A549 (cell line): ENCODE data around the gene AK3. TPM values are rescaled to one million over a fixed set of nuclear protein-coding genes. Genes with fewer than 3 reads are reported as not detected.
"Not testable (repeated sequence)": the region's sequence is repeated elsewhere in the genome, so short reads cannot be mapped to it uniquely, and the experiment has no call there.

Experiments
- ATAC-seq, 2 experiments: fragments of 200-7000 bp in 1 of 2; fragments of >200 bp in 1 of 2; cut with Nextera tagmentation in 1 of 2; cut with Tn5 transposase in 1 of 2; 3 replicates each; pipeline versions ENCODE4 v1.8.0 to v1.9.1; 2018 to 2020; ENCODE audit warnings: mild to moderate bottlenecking in 1 of 2, moderate library complexity in 1 of 2
- CTCF ChIA-PET: fragments of 300-600 bp; sonication (Branson Sonifier 250); formaldehyde crosslinking; extraction: SDS; loops from one replicate; lab custom pipeline; 2021; ENCODE audit warnings: antibody characterized with exemption, inconsistent platforms; lab: Yijun Ruan, JAX
- POLR2A ChIA-PET: fragments of 350-600 bp; formaldehyde crosslinking; extraction: SDS; loops from one replicate; lab custom pipeline; 2021; ENCODE audit warnings: antibody characterized with exemption, inconsistent platforms; lab: Yijun Ruan, JAX
- DNase-seq, 2 experiments: peaks; one replicate each; pipeline versions ENCODE4 v3.0.0 to v3.0.0-alpha.2; 2011 to 2016; ENCODE audit warnings: low read depth in 1 of 2, low spot score in 1 of 2
- FAIRE-seq: peaks from 2 replicates; lab custom pipeline; 2011; peaks lifted over from hg19 to GRCh38; lab: Jason Lieb, UNC
- H3K27ac ChIP-seq, 2 experiments: fragments of >200 bp; sonication (Bioruptor Twin); formaldehyde crosslinking; 3 replicates each; pipeline ENCODE4 v1.5.1; 2016 to 2017
- H3K4me1 ChIP-seq: fragments of >200 bp; sonication (Bioruptor Twin); formaldehyde crosslinking; 3 replicates; pipeline ENCODE4 v1.6.1; 2016
- H3K4me2 ChIP-seq: fragments of >200 bp; sonication (Bioruptor Twin); formaldehyde crosslinking; 3 replicates; pipeline ENCODE4 v1.6.1; 2016
- H3K4me3 ChIP-seq: fragments of >200 bp; sonication (Bioruptor Twin); formaldehyde crosslinking; 3 replicates; pipeline ENCODE4 v1.5.1; 2016
- H3K9me3 ChIP-seq: fragments of >200 bp; sonication (Bioruptor Twin); formaldehyde crosslinking; 3 replicates; pipeline ENCODE4 v1.6.1; 2016
- CBX2 ChIP-seq: fragments of 200-600 bp; sonication (generic); IDR thresholded peaks from 2 replicates; pipeline ENCODE4 v1.6.1; 2016; ENCODE audit warnings: low read depth, mild to moderate bottlenecking, borderline replicate concordance
- CBX8 ChIP-seq: fragments of 200-600 bp; sonication (generic); IDR thresholded peaks from 2 replicates; pipeline ENCODE4 v1.6.1; 2016
- HDAC2 ChIP-seq: fragments of 200-600 bp; sonication (generic); IDR thresholded peaks from 2 replicates; pipeline ENCODE4 v1.6.1; 2016
- HES2 ChIP-seq: fragments of >200 bp; sonication (Bioruptor Twin); formaldehyde crosslinking; IDR thresholded peaks from 2 replicates; pipeline ENCODE4 v1.6.1; 2016
- HOXB5 ChIP-seq: fragments of 250-450 bp; sonication (Bioruptor Pico); IDR thresholded peaks from 2 replicates; pipeline ENCODE4 v1.5.0; 2020; ENCODE audit warnings: mild to moderate bottlenecking, moderate library complexity
- JUN ChIP-seq, 2 experiments: fragments of >200 bp; sonication (Bioruptor Twin); formaldehyde crosslinking; IDR thresholded peaks; 2 replicates in 1 of 2; 3 replicates in 1 of 2; pipeline ENCODE4 v1.6.1; 2016 to 2017
- JUNB ChIP-seq: fragments of >200 bp; sonication (Bioruptor Twin); formaldehyde crosslinking; IDR thresholded peaks from 2 replicates; pipeline ENCODE4 v1.6.1; 2016
- KDM1A ChIP-seq: fragments of 200-600 bp; sonication (generic); IDR thresholded peaks from 2 replicates; pipeline ENCODE4 v1.6.1; 2016; ENCODE audit warnings: low read depth, mild to moderate bottlenecking
- MAZ ChIP-seq: fragments of 150-350 bp; IDR thresholded peaks from 2 replicates; pipeline ENCODE4 v1.6.1; 2014; ENCODE audit warnings: antibody characterized with exemption, low read depth, low read length, borderline replicate concordance
- NPAS2 ChIP-seq: fragments of 250-450 bp; sonication (Bioruptor Pico); IDR thresholded peaks from 2 replicates; pipeline ENCODE4 v1.8.0; 2022; ENCODE audit warnings: mild to moderate bottlenecking, moderate library complexity, borderline replicate concordance
- RCOR1 ChIP-seq: fragments of 150-350 bp; IDR thresholded peaks from 2 replicates; pipeline ENCODE4 v1.6.1; 2014; ENCODE audit warnings: antibody characterized with exemption, low read length, low read depth
- RNF2 ChIP-seq: fragments of 200-600 bp; sonication (generic); IDR thresholded peaks from 2 replicates; pipeline ENCODE4 v1.6.1; 2016; ENCODE audit warnings: low read depth, mild to moderate bottlenecking, antibody characterized with exemption, moderate library complexity, borderline replicate concordance
- TFCP2L1 ChIP-seq: fragments of 250-450 bp; sonication (Bioruptor Pico); IDR thresholded peaks from 2 replicates; pipeline ENCODE4 v1.5.0; 2021; ENCODE audit warnings: mild to moderate bottlenecking
- TP53 ChIP-seq: fragments of 250-450 bp; sonication (Bioruptor Pico); IDR thresholded peaks from 2 replicates; pipeline ENCODE4 v1.5.0; 2021; ENCODE audit warnings: mild to moderate bottlenecking, moderate library complexity
- WGBS: methylation state at CpG from one replicate; pipeline ENCODE4 v1.1.6; 2017; ENCODE audit errors: missing lambda C conversion rate; 5-methylcytosine and 5-hydroxymethylcytosine counted together
- polyA plus RNA-seq, 4 experiments: library from polyadenylated mRNA; depleted of rRNA in 3 of 4; stranded (reverse); fragments of >200 nt; fragmentation: RNase III in 1 of 4; extraction: RNeasy Plus Mini Kit Qiagen cat#74134 plus additional on column Dnase treatment in 1 of 4; gene quantifications; 2 replicates in 3 of 4; 3 replicates in 1 of 4; pipeline ENCODE4 v1.2.3, GENCODE V29; 2011 to 2017
- TF ChIP-seq, protein P1 (sequence below): fragments of 450-650 bp; IDR thresholded peaks from 2 replicates; pipeline ENCODE4 v1.6.1; 2014; ENCODE audit warnings: antibody characterized with exemption
- TF ChIP-seq, protein P2 (sequence below): IDR thresholded peaks from 2 replicates; pipeline ENCODE4 v1.6.1; 2012
- TF ChIP-seq, protein P3 (sequence below): IDR thresholded peaks from 2 replicates; pipeline ENCODE4 v1.6.1; 2012

AK3 gene
- polyA plus RNA-seq, 2 of the 4 experiments (the other 2 are of a cell fraction) = 51.0 to 83.0 TPM

DNA sequence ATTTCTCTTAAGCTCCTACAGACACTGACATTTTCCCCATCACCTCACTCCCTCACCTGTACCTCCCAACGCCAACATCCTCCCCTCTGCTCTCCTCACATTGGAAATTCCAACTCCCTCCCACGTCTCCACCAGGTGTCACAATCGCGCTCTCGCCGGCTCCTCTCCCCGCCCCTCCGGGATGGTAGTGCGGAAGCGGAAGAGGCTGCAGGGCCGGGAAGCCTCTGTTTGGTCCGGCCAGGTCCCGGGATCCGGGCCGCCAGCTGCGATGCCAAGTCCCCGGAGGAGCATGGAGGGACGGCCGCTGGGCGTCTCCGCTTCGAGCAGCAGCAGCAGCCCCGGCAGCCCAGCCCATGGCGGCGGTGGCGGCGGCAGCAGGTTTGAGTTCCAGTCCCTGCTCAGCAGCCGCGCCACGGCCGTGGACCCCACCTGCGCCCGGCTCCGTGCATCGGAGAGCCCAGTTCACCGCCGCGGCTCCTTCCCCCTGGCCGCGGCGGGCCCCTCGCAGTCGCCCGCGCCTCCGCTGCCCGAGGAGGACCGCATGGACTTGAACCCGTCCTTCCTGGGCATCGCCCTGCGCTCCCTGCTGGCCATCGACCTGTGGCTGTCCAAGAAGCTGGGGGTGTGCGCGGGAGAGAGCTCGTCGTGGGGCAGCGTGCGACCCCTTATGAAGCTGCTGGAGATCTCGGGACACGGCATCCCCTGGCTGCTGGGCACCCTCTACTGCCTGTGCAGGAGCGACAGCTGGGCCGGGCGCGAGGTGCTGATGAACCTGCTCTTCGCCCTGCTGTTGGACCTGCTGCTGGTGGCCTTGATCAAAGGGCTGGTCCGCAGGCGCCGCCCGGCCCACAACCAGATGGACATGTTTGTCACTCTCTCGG, 78.7 kb downstream of the AK3 start, which contains the start of gene PLPP6 (continued):
- TF ChIP-seq, protein P1, sequence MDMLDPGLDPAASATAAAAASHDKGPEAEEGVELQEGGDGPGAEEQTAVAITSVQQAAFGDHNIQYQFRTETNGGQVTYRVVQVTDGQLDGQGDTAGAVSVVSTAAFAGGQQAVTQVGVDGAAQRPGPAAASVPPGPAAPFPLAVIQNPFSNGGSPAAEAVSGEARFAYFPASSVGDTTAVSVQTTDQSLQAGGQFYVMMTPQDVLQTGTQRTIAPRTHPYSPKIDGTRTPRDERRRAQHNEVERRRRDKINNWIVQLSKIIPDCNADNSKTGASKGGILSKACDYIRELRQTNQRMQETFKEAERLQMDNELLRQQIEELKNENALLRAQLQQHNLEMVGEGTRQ = no peak
- peak in 1 of 2 experiments; percentile 79; a peak in 3 of 5 replicates for TF ChIP-seq JUN (IDR thresholded peaks at IDR 0.05)

DNA sequence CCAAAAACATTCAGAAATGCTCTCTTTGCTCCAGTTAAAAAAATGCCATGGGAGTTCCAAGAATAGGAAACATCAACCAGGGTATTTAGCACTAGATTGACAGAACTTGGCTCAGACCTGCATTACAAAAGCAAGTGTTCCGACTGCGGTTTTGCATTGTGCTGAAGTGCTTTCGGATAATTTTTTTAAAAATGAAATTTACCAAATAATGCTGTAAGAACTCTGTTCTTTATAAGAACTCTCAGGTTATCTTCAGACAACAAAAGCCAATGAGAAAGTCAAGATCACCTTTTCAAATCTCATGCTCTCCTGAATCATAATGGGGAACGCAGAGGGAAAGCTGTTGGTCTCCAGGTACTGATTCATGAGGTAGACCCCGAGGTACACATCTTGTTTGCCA, 79.4 kb downstream of the AK3 start:
- peak overlapping the region in 1 of 2 experiments; percentile 99; a peak in 1 of 6 replicates for H3K27ac ChIP-seq
- ATAC-seq = no peak
- DNase-seq = no peak
- no peak for FAIRE-seq
- peaks cover 53% of the 10 kb centered on the region for H3K4me1 ChIP-seq
- ChIA-PET POLR2A (interaction anchor here (1.9 kb wide), 1 partner anchor 18 kb away, joined by 8 read pairs; the partner anchor contains the start of gene CDC37L1), CTCF (interaction anchor here (0.7 to 5.5 kb wide), 8 partner anchors 9 to 73 kb away, joined by 3 to 37 read pairs (median 3); partner anchors contain the start of gene CDC37L1)
- peak overlapping the region; percentile 84 for H3K4me3 ChIP-seq
- no peaks in the 10 kb centered on the region for H3K9me3 ChIP-seq
- 15% methylated on average over 5 of the region's 5 CpGs for WGBS
- H3K4me2 ChIP-seq = peak overlapping the region; percentile 98
- TF ChIP-seq NPAS2 = no peak
- TF ChIP-seq, protein P2, sequence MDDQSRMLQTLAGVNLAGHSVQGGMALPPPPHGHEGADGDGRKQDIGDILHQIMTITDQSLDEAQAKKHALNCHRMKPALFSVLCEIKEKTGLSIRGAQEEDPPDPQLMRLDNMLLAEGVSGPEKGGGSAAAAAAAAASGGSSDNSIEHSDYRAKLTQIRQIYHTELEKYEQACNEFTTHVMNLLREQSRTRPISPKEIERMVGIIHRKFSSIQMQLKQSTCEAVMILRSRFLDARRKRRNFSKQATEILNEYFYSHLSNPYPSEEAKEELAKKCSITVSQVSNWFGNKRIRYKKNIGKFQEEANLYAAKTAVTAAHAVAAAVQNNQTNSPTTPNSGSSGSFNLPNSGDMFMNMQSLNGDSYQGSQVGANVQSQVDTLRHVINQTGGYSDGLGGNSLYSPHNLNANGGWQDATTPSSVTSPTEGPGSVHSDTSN = no peak
- no peak for TF ChIP-seq RCOR1
- no peak for TF ChIP-seq RNF2
- TF ChIP-seq, protein P3, sequence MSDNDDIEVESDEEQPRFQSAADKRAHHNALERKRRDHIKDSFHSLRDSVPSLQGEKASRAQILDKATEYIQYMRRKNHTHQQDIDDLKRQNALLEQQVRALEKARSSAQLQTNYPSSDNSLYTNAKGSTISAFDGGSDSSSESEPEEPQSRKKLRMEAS = no peak
- no peak for TF ChIP-seq HOXB5 (CRISPR knock-in tag)
- TF ChIP-seq MAZ = no peak
- TF ChIP-seq KDM1A = no peak
- TF ChIP-seq TFCP2L1 = no peak
- no peak for TF ChIP-seq CBX2
- no peak for TF ChIP-seq CBX8

DNA sequence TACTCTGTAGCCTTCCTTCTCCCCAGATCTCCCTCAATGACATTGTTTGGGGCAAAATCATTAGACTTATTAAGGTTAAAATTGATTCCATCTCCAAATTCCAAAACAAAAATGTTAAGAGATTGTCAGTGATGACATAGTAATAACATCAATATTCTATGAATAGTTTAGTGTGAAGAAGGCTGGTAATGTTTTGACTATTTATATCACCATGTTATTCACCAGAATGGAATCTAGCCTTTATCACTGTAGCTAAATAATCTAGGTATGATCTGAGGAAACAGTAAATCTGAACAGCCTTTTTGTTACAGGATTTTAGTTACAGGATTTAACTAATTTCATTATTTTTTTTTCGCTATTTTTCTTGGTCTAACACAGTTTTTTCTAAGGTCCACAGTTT, 79.8 kb downstream of the AK3 start:
- H3K27ac ChIP-seq = no peak overlapping the region

GRCh38 chr9:4660665-4661064, 80.3 kb downstream of the AK3 start:
- ATAC-seq, H3K27ac ChIP-seq, H3K9me3 ChIP-seq, POLR2A ChIA-PET, H3K4me2 ChIP-seq, H3K4me3 ChIP-seq, DNase-seq, FAIRE-seq: not testable (repeated sequence)
- peaks cover 52% of the 10 kb centered on the region for H3K4me1 ChIP-seq
- 83% methylated on average over 5 of the region's 5 CpGs for WGBS
- CTCF ChIA-PET = interaction anchor here (0.9 to 1.3 kb wide), 2 partner anchors 19 to 52 kb away, joined by 3 read pairs; partner anchors contain the start of gene CDC37L1

More for the DNA sequence above, 79.8 kb downstream of the AK3 start:
- FAIRE-seq (no peak), ATAC-seq (no peak), DNase-seq (no peak)
- POLR2A ChIA-PET = interaction anchor here (1.9 kb wide), 1 partner anchor 18 kb away, joined by 8 read pairs; the partner anchor contains the start of gene CDC37L1
- peaks cover 53% of the 10 kb centered on the region for H3K4me1 ChIP-seq
- no peak overlapping the region for H3K4me3 ChIP-seq
- CTCF ChIA-PET = interaction anchor here (0.7 to 1.3 kb wide), 5 partner anchors 8 to 73 kb away, joined by 3 to 4 read pairs (median 3); partner anchors contain the start of gene CDC37L1
- TF ChIP-seq HES2 (no peak), CBX2 (no peak), HDAC2 (no peak), TP53 (CRISPR knock-in tag) (no peak), JUNB (no peak)
- TF ChIP-seq, protein P3 = no peak
- H3K9me3 ChIP-seq = no peaks in the 10 kb centered on the region
- H3K4me2 ChIP-seq = peak overlapping the region; percentile 98; the same call in 2 of the 3 replicates
- 95% methylated on average over 1 of the region's 1 CpG for WGBS

Other genes with a start within 250 kb of the AK3 start
- 13.2 and 13.5 TPM in 2 replicates for gene PLPP6, start 78.9 kb downstream of the AK3 start, polyA plus RNA-seq (2011; rRNA removed)
- gene PLPP6, start 78.9 kb downstream of the AK3 start, polyA plus RNA-seq (2017; fragmentation: RNase III; extraction: RNeasy Plus Mini Kit Qiagen cat#74134 plus additional on column Dnase treatment) = 8.8 to 11.2 TPM (median 11.2 TPM) in 3 replicates
- gene SPATA6L, start 74.7 kb downstream of the AK3 start, polyA plus RNA-seq (2011; rRNA removed) = 5.9 and 6.6 TPM in 2 replicates
- 0.99 to 1.6 TPM (median 1.2 TPM) in 3 replicates for gene SPATA6L, start 74.7 kb downstream of the AK3 start, polyA plus RNA-seq (2017; fragmentation: RNase III; extraction: RNeasy Plus Mini Kit Qiagen cat#74134 plus additional on column Dnase treatment)
- 10.4 and 16.2 TPM in 2 replicates for gene CDC37L1, start 61.6 kb downstream of the AK3 start, polyA plus RNA-seq (2011; rRNA removed)
- 9.5 to 10.5 TPM (median 9.7 TPM) in 3 replicates for gene CDC37L1, start 61.6 kb downstream of the AK3 start, polyA plus RNA-seq (2017; fragmentation: RNase III; extraction: RNeasy Plus Mini Kit Qiagen cat#74134 plus additional on column Dnase treatment)
- 25.5 and 26.7 TPM in 2 replicates for gene RCL1, start 51.7 kb upstream of the AK3 start, polyA plus RNA-seq (2011; rRNA removed)
- gene RCL1, start 51.7 kb upstream of the AK3 start, polyA plus RNA-seq (2017; fragmentation: RNase III; extraction: RNeasy Plus Mini Kit Qiagen cat#74134 plus additional on column Dnase treatment) = 27.5 to 30.0 TPM (median 29.4 TPM) in 3 replicates
- gene JAK2, start 244.1 kb upstream of the AK3 start, polyA plus RNA-seq (2011; rRNA removed) = 6.5 and 7.7 TPM in 2 replicates
- gene JAK2, start 244.1 kb upstream of the AK3 start, polyA plus RNA-seq (2017; fragmentation: RNase III; extraction: RNeasy Plus Mini Kit Qiagen cat#74134 plus additional on column Dnase treatment) = 2.6 to 3.1 TPM (median 2.9 TPM) in 3 replicates